Neutrophil (primary cell): ENCODE measurements around the gene ZC2HC1C.

Experiments
- H3K27ac ChIP-seq: fragments of 200-600 bp; sonication (generic); 2 replicates; pipeline ENCODE4 v1.5.1; 2016; ENCODE audit warnings: mild to moderate bottlenecking, moderate library complexity
- H3K27me3 ChIP-seq: fragments of 200-600 bp; sonication (generic); 2 replicates; pipeline ENCODE4 v1.6.0; 2016; ENCODE audit warnings: mild to moderate bottlenecking
- H3K36me3 ChIP-seq: fragments of 200-600 bp; sonication (generic); 2 replicates; pipeline ENCODE4 v1.5.1; 2017
- H3K4me1 ChIP-seq, 2 experiments: fragments of 200-600 bp in 1 of 2; sonication (generic) in 1 of 2; 1 replicate in 1 of 2; 2 replicates in 1 of 2; pipeline versions ENCODE4 v1.5.1 to v1.6.1; 2013 to 2016; ENCODE audit warnings: low read depth in 1 of 2, low read length in 1 of 2, mild to moderate bottlenecking in 1 of 2, moderate library complexity in 1 of 2; ENCODE audit not compliant: control insufficient read depth in 1 of 2, insufficient read depth in 1 of 2
- H3K4me3 ChIP-seq, 2 experiments: fragments of 200-600 bp in 1 of 2; sonication (generic) in 1 of 2; 1 replicate in 1 of 2; 2 replicates in 1 of 2; pipeline ENCODE4 v1.5.1; 2013 to 2016; ENCODE audit warnings: low read depth in 1 of 2, low read length in 1 of 2, mild to moderate bottlenecking in 1 of 2, moderate library complexity in 1 of 2
- H3K9me3 ChIP-seq: fragments of 200-600 bp; sonication (generic); 2 replicates; pipeline ENCODE4 v1.5.1; 2016
- TF ChIP-seq, protein P1 (sequence below): fragments of 200-600 bp; sonication (generic); IDR thresholded peaks from 2 replicates; pipeline ENCODE4 v1.5.1; 2016; ENCODE audit warnings: antibody characterized with exemption

Gene ZC2HC1C

GRCh38 chr14:75054421-75054820, 15.0 kb upstream of the ZC2HC1C start:
- Histone ChIP-seq H3K36me3 (no peaks in the 10 kb centered on the region), H3K4me3 (no peak overlapping the region), H3K27me3 (peaks cover 28% of the 10 kb centered on the region), H3K9me3 (no peaks in the 10 kb centered on the region), H3K4me1 (peaks cover 8 to 14% of the 10 kb centered on the region in 2 experiments), H3K27ac (no peak overlapping the region)
- TF ChIP-seq, protein P1, sequence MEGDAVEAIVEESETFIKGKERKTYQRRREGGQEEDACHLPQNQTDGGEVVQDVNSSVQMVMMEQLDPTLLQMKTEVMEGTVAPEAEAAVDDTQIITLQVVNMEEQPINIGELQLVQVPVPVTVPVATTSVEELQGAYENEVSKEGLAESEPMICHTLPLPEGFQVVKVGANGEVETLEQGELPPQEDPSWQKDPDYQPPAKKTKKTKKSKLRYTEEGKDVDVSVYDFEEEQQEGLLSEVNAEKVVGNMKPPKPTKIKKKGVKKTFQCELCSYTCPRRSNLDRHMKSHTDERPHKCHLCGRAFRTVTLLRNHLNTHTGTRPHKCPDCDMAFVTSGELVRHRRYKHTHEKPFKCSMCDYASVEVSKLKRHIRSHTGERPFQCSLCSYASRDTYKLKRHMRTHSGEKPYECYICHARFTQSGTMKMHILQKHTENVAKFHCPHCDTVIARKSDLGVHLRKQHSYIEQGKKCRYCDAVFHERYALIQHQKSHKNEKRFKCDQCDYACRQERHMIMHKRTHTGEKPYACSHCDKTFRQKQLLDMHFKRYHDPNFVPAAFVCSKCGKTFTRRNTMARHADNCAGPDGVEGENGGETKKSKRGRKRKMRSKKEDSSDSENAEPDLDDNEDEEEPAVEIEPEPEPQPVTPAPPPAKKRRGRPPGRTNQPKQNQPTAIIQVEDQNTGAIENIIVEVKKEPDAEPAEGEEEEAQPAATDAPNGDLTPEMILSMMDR: no peak

DNA sequence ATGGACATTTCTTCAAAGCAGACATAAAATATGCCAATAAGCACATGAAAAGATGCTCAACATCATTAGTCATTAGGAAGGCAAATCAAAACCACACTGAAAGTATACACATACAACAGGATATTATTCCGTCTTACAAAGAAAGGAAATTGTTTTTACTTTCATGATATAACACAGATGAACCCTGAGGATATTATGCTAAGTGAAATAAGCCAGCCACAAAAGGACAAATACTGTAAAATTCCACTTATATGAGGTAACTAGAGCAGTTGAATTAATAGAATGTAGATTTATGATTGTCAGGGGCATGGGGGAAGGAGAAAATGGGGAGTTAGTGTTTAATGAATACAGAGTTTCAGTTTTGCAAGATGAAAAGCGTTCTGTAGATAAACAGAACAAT, 9.8 kb upstream of the ZC2HC1C start:
- Histone ChIP-seq H3K27ac (no peak overlapping the region), H3K4me1 (peaks cover 12 to 13% of the 10 kb centered on the region in 2 experiments), H3K4me3 (no peak overlapping the region), H3K36me3 (no peaks in the 10 kb centered on the region), H3K27me3 (no peaks in the 10 kb centered on the region), H3K9me3 (no peaks in the 10 kb centered on the region)
- TF ChIP-seq, protein P1: no peak

DNA sequence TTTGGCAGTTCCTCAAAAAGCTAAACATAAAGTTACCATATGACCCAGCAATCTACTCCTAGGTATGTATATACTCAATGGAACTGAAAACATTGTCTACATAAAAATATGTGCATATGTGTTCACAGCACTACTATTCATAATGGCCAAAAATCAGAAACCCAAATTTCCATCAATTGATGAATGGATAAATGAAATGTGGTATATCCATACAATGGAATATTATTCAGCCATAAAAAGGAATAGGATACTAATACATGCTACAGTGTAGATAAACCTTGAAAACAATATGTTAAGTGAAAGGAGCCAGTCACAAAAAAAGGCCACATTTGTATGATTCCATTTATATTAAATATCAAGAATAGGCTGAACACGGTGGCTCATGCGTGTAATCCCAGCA, 9.0 kb upstream of the ZC2HC1C start:
- TF ChIP-seq, protein P1: no peak
- H3K27ac ChIP-seq: no peak overlapping the region
- no peaks in the 10 kb centered on the region for H3K27me3 ChIP-seq

DNA sequence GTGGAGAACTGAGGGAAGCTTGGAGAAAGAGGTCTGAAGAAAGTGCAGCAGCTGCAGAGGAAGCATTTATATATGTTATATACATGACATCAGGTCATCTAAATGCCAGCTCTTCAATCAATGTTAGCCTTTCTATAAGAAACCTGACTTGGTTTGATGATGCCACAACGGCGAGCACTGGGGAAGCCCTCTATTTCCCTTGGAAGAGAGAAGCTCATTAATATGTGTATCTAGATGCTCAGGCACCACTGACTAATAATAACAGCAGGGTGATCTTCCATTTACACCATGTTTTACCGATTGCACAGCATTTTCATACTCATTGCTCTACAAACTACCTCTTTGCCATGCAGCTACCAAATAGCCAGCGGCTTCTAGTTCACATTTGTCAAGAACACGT, 6.4 kb upstream of the ZC2HC1C start:
- Histone ChIP-seq H3K36me3 (no peaks in the 10 kb centered on the region), H3K4me1 (peaks cover 12 to 13% of the 10 kb centered on the region in 2 experiments), H3K9me3 (no peaks in the 10 kb centered on the region), H3K27me3 (no peaks in the 10 kb centered on the region), H3K4me3 (peak overlapping the region; percentile 82 to 91), H3K27ac (no peak overlapping the region)
- TF ChIP-seq, protein P1: no peak

More for the DNA sequence above, 9.0 kb upstream of the ZC2HC1C start:
- no peak overlapping the region for H3K4me3 ChIP-seq
- peaks cover 12 to 13% of the 10 kb centered on the region in 2 experiments for H3K4me1 ChIP-seq
- H3K36me3 ChIP-seq: no peaks in the 10 kb centered on the region
- no peaks in the 10 kb centered on the region for H3K9me3 ChIP-seq

DNA sequence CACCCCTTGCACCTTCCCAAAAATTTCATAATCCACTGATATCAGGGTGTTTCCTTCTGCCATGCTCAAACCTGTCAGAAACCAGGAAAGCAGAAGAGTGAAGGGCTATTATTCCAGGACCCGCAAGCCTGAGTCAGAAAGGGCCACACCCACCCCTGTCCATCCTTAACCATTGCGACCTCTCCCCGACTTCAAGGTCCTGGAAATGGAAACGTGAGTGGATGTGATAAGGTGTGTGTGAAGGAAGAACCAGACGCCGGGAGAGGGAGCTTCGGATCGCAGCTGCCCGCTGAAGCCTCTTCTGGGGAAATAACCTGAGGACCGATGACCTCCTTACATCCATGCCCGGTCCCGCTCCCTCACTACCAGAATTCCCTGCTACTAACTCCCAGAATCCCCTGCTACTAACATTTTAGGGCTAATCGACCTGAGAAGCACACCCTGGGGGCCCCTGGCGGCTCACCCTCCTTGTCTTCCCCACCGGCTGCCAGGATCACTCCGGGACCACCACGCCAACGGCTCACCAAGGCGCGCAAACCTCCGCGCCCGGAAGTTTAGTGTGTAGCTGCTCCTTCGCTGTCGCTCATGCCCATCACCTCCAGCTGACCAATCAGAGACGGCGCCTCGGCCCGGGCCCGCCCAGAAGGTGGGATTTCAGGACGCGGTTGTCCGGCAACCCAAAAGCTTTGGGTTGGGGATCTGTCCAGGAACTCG, 5.8 kb upstream of the ZC2HC1C start, which contains the start of gene ACYP1:
Gene ACYP1, minus strand, starts transcription at position 534 of the 714 bp plus-strand sequence. Its CDS starts 471 bp downstream, at position 63.
- Histone ChIP-seq H3K27ac (no peak within 1 kb of the TSS), H3K4me3 (peak within 1 kb of the TSS; percentile 82 to 91), H3K4me1 (peaks cover 13 to 15% of the 10 kb centered on the region in 2 experiments), H3K27me3 (peaks cover 4% of the 10 kb centered on the region), H3K9me3 (no peaks in the 10 kb centered on the region), H3K36me3 (no peaks in the 10 kb centered on the region)
- TF ChIP-seq, protein P1: peak; percentile 21
